Fibroblast of mammary gland (primary cell): ENCODE results near the gene FCHSD2.
A peak's percentile ranks its signal among the peaks of the same experiment; 100 is the strongest.

Experiments
- DNase-seq: peaks from one replicate; pipeline ENCODE4 v3.0.0-alpha.2; 2010; ENCODE audit warnings: low read depth
- H3K4me3 ChIP-seq: 2 replicates; pipeline ENCODE4 v1.5.1; 2011; ENCODE audit warnings: low read depth, mild to moderate bottlenecking, low read length, moderate library complexity; ENCODE audit not compliant: control insufficient read depth
- TF ChIP-seq, protein P1 (sequence below): conservative IDR thresholded peaks from 2 replicates; pipeline ENCODE4 v1.5.1; 2011; ENCODE audit warnings: low read depth, low read length, inconsistent platforms; ENCODE audit not compliant: control insufficient read depth, insufficient read depth

FCHSD2 gene

GRCh38 chr11:73187854-73188253 is 45.7 kb upstream of the FCHSD2 start:
- TF ChIP-seq, protein P1, sequence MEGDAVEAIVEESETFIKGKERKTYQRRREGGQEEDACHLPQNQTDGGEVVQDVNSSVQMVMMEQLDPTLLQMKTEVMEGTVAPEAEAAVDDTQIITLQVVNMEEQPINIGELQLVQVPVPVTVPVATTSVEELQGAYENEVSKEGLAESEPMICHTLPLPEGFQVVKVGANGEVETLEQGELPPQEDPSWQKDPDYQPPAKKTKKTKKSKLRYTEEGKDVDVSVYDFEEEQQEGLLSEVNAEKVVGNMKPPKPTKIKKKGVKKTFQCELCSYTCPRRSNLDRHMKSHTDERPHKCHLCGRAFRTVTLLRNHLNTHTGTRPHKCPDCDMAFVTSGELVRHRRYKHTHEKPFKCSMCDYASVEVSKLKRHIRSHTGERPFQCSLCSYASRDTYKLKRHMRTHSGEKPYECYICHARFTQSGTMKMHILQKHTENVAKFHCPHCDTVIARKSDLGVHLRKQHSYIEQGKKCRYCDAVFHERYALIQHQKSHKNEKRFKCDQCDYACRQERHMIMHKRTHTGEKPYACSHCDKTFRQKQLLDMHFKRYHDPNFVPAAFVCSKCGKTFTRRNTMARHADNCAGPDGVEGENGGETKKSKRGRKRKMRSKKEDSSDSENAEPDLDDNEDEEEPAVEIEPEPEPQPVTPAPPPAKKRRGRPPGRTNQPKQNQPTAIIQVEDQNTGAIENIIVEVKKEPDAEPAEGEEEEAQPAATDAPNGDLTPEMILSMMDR, result no peak
- no peak overlapping the region for H3K4me3 ChIP-seq

DNA sequence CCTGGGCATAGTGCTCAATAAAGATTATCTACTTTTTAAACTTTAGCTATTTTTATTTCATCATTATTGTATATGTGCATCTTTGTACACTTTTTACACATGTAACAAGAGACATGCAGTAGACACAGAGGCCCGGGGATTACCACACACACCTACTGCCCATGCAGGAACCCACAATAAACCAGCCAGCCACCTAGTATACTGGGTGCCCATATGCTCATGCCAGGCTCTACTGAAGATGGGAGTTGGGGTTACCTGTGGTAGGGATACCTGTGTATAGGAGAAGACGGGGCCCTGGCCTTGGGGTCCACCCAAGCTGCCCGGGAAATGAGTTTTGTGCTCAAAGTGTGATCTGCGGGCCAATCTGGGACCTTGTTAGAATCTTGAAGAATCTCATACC is 44.8 kb upstream of the FCHSD2 start:
- no peak for DNase-seq
- TF ChIP-seq, protein P1, result no peak
- H3K4me3 ChIP-seq, result no peak overlapping the region

More at GRCh38 chr11:73187854-73188253, 45.7 kb upstream of the FCHSD2 start:
- no peak for DNase-seq

DNA sequence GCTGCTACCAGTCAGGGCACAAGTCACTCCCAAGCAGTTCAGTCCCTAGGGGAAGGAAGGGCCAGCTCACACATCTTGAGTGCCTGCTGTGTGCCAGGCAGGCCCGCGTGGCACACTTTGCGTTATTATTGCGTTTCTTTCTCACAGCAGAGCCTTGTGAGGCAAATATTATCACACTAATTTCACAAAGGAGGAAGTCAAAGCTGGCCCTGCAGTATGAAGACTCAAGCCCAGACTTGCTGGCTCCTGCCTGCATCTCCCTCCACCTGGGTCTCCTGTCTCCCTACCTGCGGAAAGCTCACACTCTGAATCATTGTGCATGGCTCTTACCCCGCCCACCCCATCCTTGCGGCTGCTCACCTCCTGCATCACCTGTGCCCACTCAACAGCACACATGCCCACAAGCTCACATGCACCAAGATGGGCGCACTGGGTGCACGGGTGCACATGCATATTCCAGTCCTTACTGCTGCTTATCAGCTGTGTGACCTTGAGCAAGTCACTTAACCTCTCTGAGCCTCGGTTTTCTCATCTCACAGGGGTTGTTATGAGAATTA is 44.3 kb upstream of the FCHSD2 start:
- no peak overlapping the region for H3K4me3 ChIP-seq
- no peak for DNase-seq
- TF ChIP-seq, protein P1, result no peak

GRCh38 chr11:73185680-73186293 is 43.7 kb upstream of the FCHSD2 start:
- peak; percentile 69 for DNase-seq
- no peak overlapping the region for H3K4me3 ChIP-seq
- TF ChIP-seq, protein P1, result no peak

GRCh38 chr11:73184953-73185671 is 43.0 kb upstream of the FCHSD2 start:
- TF ChIP-seq, protein P1, result peak; percentile 95
- peak; percentile 55 for DNase-seq
- H3K4me3 ChIP-seq, result no peak overlapping the region

DNA sequence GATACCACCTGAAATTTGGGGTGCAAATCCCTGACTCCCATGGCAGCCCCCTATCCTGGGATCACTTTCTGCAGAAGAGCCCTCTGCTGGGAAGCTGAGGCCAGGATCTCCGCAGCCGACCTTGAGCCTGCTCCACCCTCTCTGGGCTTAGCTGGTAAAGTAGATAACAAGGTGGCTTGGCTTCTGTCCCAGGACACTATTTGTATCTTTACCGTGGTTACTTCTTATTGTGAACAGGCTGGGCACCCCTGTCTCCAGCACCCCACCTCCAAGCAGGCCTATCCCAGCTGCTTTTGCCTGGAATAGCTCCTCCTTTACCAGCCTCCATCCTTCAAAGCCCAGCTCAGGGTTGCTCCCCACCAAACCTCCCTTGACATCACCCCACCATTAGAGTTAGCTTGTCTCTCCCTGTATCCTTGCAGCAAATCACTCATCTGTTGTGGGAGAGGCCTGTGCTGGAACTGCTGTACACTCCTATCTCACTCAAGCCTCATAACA is 40.8 kb upstream of the FCHSD2 start:
- no peak for DNase-seq
- TF ChIP-seq, protein P1, result no peak
- H3K4me3 ChIP-seq, result no peak overlapping the region
